ENCODE results near the gene CLASP1. TPM values are rescaled to one million over a fixed set of nuclear protein-coding genes. Genes with fewer than 3 reads are reported as not detected.
"Not testable (repeated sequence)": the region's sequence is repeated elsewhere in the genome, so short reads cannot be mapped to it uniquely, and the experiment has no call there.

Gene CLASP1
- total and polyA plus RNA-seq, 5 donors = 19.1 to 62.4 (median 60.7) TPM

- WGBS = 87% methylated on average over 4 of the region's 4 CpGs
- no peaks in the 10 kb centered on the region for H3K4me1 ChIP-seq (ENCODE audit: control insufficient read depth, insufficient read depth, low read length)
- no peak for ATAC-seq
- DNase-seq = no peak
- no peak overlapping the region for H3K27ac ChIP-seq (ENCODE audit: low read length)
- H3K9me3 ChIP-seq (ENCODE audit: control insufficient read depth, low read length) = no peaks in the 10 kb centered on the region
- H3K4me3 ChIP-seq (ENCODE audit: low read length) = no peak overlapping the region
- no peaks in the 10 kb centered on the region for H3K27me3 ChIP-seq (ENCODE audit: control insufficient read depth, insufficient read depth)
- intact Hi-C loops (cut with DNase I) = no loop called here
Measured at GRCh38 chr2:121450301-121450700, 199.0 kb downstream of the CLASP1 start.

- intact Hi-C loops (cut with DNase I) = no loop called here
Measured at GRCh38 chr2:121446647-121447241, 202.5 kb downstream of the CLASP1 start.

GRCh38 chr2:121442889-121443288 is 206.4 kb downstream of the CLASP1 start:
- H3K9me3 ChIP-seq (ENCODE audit: control insufficient read depth, low read length) = no peaks in the 10 kb centered on the region
- no peak overlapping the region for H3K27ac ChIP-seq (ENCODE audit: low read length)
- WGBS = 90% methylated on average over 3 of the region's 3 CpGs
- H3K27me3 ChIP-seq (ENCODE audit: control insufficient read depth, insufficient read depth) = no peaks in the 10 kb centered on the region
- intact Hi-C loops (cut with DNase I) = no loop called here
- ATAC-seq = peak in 1 of 2 donors; percentile 57
- DNase-seq = no peak
- H3K4me1 ChIP-seq (ENCODE audit: control insufficient read depth, insufficient read depth, low read length) = no peaks in the 10 kb centered on the region
- H3K4me3 ChIP-seq (ENCODE audit: low read length) = no peak overlapping the region

More at GRCh38 chr2:121446647-121447241, 202.5 kb downstream of the CLASP1 start:
- no peak overlapping the region for H3K27ac ChIP-seq (ENCODE audit: low read length)
- ATAC-seq (no peak), DNase-seq (no peak)
- H3K4me1 ChIP-seq (ENCODE audit: control insufficient read depth, insufficient read depth, low read length) = no peaks in the 10 kb centered on the region
- no peaks in the 10 kb centered on the region for H3K9me3 ChIP-seq (ENCODE audit: control insufficient read depth, low read length)
- WGBS = 91% methylated on average over 8 of the region's 8 CpGs
- no peak overlapping the region for H3K4me3 ChIP-seq (ENCODE audit: low read length)
- no peaks in the 10 kb centered on the region for H3K27me3 ChIP-seq (ENCODE audit: control insufficient read depth, insufficient read depth)

GRCh38 chr2:121438290-121438689 is 211.0 kb downstream of the CLASP1 start:
- 79% methylated on average over 1 of the region's 1 CpG for WGBS
- DNase-seq; H3K9me3 ChIP-seq (ENCODE audit: control insufficient read depth, low read length); ATAC-seq; intact Hi-C loops (cut with DNase I); H3K4me1 ChIP-seq (ENCODE audit: control insufficient read depth, insufficient read depth, low read length); H3K27me3 ChIP-seq (ENCODE audit: control insufficient read depth, insufficient read depth); H3K27ac ChIP-seq (ENCODE audit: low read length); H3K4me3 ChIP-seq (ENCODE audit: low read length): not testable (repeated sequence)

- H3K4me3 ChIP-seq (ENCODE audit: low read length) = no peak overlapping the region
- 95% methylated on average over 3 of the region's 3 CpGs for WGBS
- no peaks in the 10 kb centered on the region for H3K4me1 ChIP-seq (ENCODE audit: control insufficient read depth, insufficient read depth, low read length)
- H3K27me3 ChIP-seq (ENCODE audit: control insufficient read depth, insufficient read depth) = no peaks in the 10 kb centered on the region
- H3K9me3 ChIP-seq (ENCODE audit: control insufficient read depth, low read length) = no peaks in the 10 kb centered on the region
- no peak overlapping the region for H3K27ac ChIP-seq (ENCODE audit: low read length)
- DNase-seq (no peak), ATAC-seq (no peak)
- intact Hi-C loops (cut with DNase I) = no loop called here
Measured at GRCh38 chr2:121436918-121437317, 212.3 kb downstream of the CLASP1 start.

GRCh38 chr2:121435790-121436189 is 213.5 kb downstream of the CLASP1 start:
- no peaks in the 10 kb centered on the region for H3K27me3 ChIP-seq (ENCODE audit: control insufficient read depth, insufficient read depth)
- H3K4me1 ChIP-seq (ENCODE audit: control insufficient read depth, insufficient read depth, low read length) = no peaks in the 10 kb centered on the region
- H3K27ac ChIP-seq (ENCODE audit: low read length) = no peak overlapping the region
- 95% methylated on average over 3 of the region's 3 CpGs for WGBS
- intact Hi-C loops (cut with DNase I) = no loop called here
- DNase-seq (no peak), ATAC-seq (peak in 1 of 2 donors; percentile 72)
- no peak overlapping the region for H3K4me3 ChIP-seq (ENCODE audit: low read length)
- H3K9me3 ChIP-seq (ENCODE audit: control insufficient read depth, low read length) = no peaks in the 10 kb centered on the region

- 96% methylated on average over 1 of the region's 1 CpG for WGBS
- DNase-seq (no peak), ATAC-seq (no peak)
- Histone ChIP-seq H3K4me3 (ENCODE audit: low read length) (no peak overlapping the region), H3K27ac (ENCODE audit: low read length) (no peak overlapping the region), H3K27me3 (ENCODE audit: control insufficient read depth, insufficient read depth) (no peaks in the 10 kb centered on the region), H3K9me3 (ENCODE audit: control insufficient read depth, low read length) (no peaks in the 10 kb centered on the region), H3K4me1 (ENCODE audit: control insufficient read depth, insufficient read depth, low read length) (peaks cover 5% of the 10 kb centered on the region)
- intact Hi-C loops (cut with DNase I) = no loop called here
Measured at GRCh38 chr2:121431214-121431613, 218.0 kb downstream of the CLASP1 start.

- Histone ChIP-seq H3K9me3 (ENCODE audit: control insufficient read depth, low read length) (no peaks in the 10 kb centered on the region), H3K4me1 (ENCODE audit: control insufficient read depth, insufficient read depth, low read length) (peaks cover 5% of the 10 kb centered on the region), H3K4me3 (ENCODE audit: low read length) (no peak overlapping the region), H3K27me3 (ENCODE audit: control insufficient read depth, insufficient read depth) (no peaks in the 10 kb centered on the region), H3K27ac (ENCODE audit: low read length) (no peak overlapping the region)
- WGBS = 78% methylated on average over 16 of the region's 16 CpGs
- intact Hi-C loops (cut with DNase I) = no loop called here
- ATAC-seq (peak in 1 of 2 donors; percentile 51), DNase-seq (no peak)
Measured at GRCh38 chr2:121429927-121430520, 219.2 kb downstream of the CLASP1 start.

- ATAC-seq (peak; percentile 26 to 42), DNase-seq (no peak)
- peaks cover 5% of the 10 kb centered on the region for H3K4me1 ChIP-seq (ENCODE audit: control insufficient read depth, insufficient read depth, low read length)
- 75% methylated on average over 8 of the region's 8 CpGs for WGBS
- H3K27me3 ChIP-seq (ENCODE audit: control insufficient read depth, insufficient read depth) = no peaks in the 10 kb centered on the region
- no peak overlapping the region for H3K4me3 ChIP-seq (ENCODE audit: low read length)
- peak overlapping the region; percentile 32 for H3K27ac ChIP-seq (ENCODE audit: low read length)
- H3K9me3 ChIP-seq (ENCODE audit: control insufficient read depth, low read length) = no peaks in the 10 kb centered on the region
- intact Hi-C loops (cut with DNase I) = no loop called here
Measured at GRCh38 chr2:121429119-121429903, 220.0 kb downstream of the CLASP1 start.

GRCh38 chr2:121427187-121427689 is 222.0 kb downstream of the CLASP1 start:
- ATAC-seq = no peak

GRCh38 chr2:121420486-121420885 is 228.8 kb downstream of the CLASP1 start:
- 91% methylated on average over 5 of the region's 5 CpGs for WGBS
- DNase-seq (no peak), ATAC-seq (no peak)
- intact Hi-C loops (cut with DNase I) = no loop called here
- Histone ChIP-seq H3K27ac (ENCODE audit: low read length) (no peak overlapping the region), H3K27me3 (ENCODE audit: control insufficient read depth, insufficient read depth) (no peaks in the 10 kb centered on the region), H3K4me1 (ENCODE audit: control insufficient read depth, insufficient read depth, low read length) (no peaks in the 10 kb centered on the region), H3K4me3 (ENCODE audit: low read length) (no peak overlapping the region), H3K9me3 (ENCODE audit: control insufficient read depth, low read length) (no peaks in the 10 kb centered on the region)

More at GRCh38 chr2:121427187-121427689, 222.0 kb downstream of the CLASP1 start:
- Histone ChIP-seq H3K4me1 (ENCODE audit: control insufficient read depth, insufficient read depth, low read length) (peaks cover 5% of the 10 kb centered on the region), H3K9me3 (ENCODE audit: control insufficient read depth, low read length) (no peaks in the 10 kb centered on the region), H3K27ac (ENCODE audit: low read length) (no peak overlapping the region), H3K4me3 (ENCODE audit: low read length) (no peak overlapping the region), H3K27me3 (ENCODE audit: control insufficient read depth, insufficient read depth) (no peaks in the 10 kb centered on the region)
- 81% methylated on average over 2 of the region's 2 CpGs for WGBS
- DNase-seq = no peak
- intact Hi-C loops (cut with DNase I) = no loop called here

All from right cardiac atrium (tissue), 5 donors.